IMR-90 (cell line): ENCODE results near the gene CRYBG3.

ENCODE experiments used
- BHLHE40 ChIP-seq: fragments of 150-350 bp; IDR thresholded peaks from 2 replicates; pipeline ENCODE4 v1.6.1; 2016; ENCODE audit warnings: mild to moderate bottlenecking, low read depth, low read length
- CEBPB ChIP-seq: IDR thresholded peaks from 2 replicates; pipeline ENCODE4 v1.6.1; 2012; ENCODE audit warnings: low read depth, low read length, improper control_type of control experiment
- FOS ChIP-seq: fragments of 150-350 bp; IDR thresholded peaks from 2 replicates; pipeline ENCODE4 v1.6.1; 2016; ENCODE audit warnings: low read depth, low read length
- MAFK ChIP-seq: IDR thresholded peaks from 2 replicates; pipeline ENCODE4 v1.6.1; 2012; ENCODE audit warnings: low read depth, low read length, improper control_type of control experiment
- MXI1 ChIP-seq: IDR thresholded peaks from 2 replicates; pipeline ENCODE4 v1.6.1; 2012; ENCODE audit warnings: low read depth, mild to moderate bottlenecking, low read length, moderate library complexity, borderline replicate concordance
- POLR2A ChIP-seq: IDR thresholded peaks from 2 replicates; pipeline ENCODE4 v1.6.1; 2012; ENCODE audit warnings: mild to moderate bottlenecking, low read depth, low read length
- RAD21 ChIP-seq: IDR thresholded peaks from 2 replicates; pipeline ENCODE4 v1.6.1; 2012; ENCODE audit warnings: low read length, improper control_type of control experiment
- RCOR1 ChIP-seq: IDR thresholded peaks from 2 replicates; pipeline ENCODE4 v1.6.1; 2012; ENCODE audit warnings: mild to moderate bottlenecking, low read length, improper control_type of control experiment; ENCODE audit not compliant: insufficient replicate concordance
- RFX5 ChIP-seq: IDR thresholded peaks from 2 replicates; pipeline ENCODE4 v1.8.0; 2012; ENCODE audit warnings: low read depth, mild to moderate bottlenecking, low read length, moderate library complexity
- SMC3 ChIP-seq: fragments of 150-350 bp; IDR thresholded peaks from 2 replicates; pipeline ENCODE4 v1.6.1; 2016; ENCODE audit warnings: low read depth, mild to moderate bottlenecking, antibody characterized with exemption, low read length, moderate library complexity
- TF ChIP-seq, protein P1 (sequence below): conservative IDR thresholded peaks from 2 replicates; pipeline ENCODE4 v1.5.1; 2012; ENCODE audit warnings: mild to moderate bottlenecking, low read depth, low read length, improper control_type of control experiment

DNA sequence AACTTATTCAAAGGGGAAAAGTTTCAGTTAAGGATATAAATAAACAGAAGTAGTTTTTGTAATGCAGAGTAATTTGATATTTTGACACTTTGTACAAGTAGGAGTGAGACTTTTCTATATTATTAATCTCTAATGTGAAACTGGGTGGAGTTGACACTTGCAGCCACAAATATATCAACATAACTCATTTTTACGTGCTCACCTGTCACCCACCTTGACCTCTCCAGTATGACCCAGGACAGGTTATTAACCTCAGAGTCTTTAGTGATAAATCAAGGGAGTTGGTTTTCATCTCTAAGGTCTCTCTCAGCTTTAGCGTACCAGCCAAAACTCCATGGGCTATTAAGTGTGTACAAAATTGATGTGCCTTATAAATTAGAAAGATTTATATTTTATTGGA is 7.4 kb downstream of the CRYBG3 start:
- TF ChIP-seq RAD21 (no peak), POLR2A (no peak), MAFK (no peak), MXI1 (no peak), BHLHE40 (no peak), RFX5 (no peak), SMC3 (no peak), RCOR1 (no peak), CEBPB (no peak), FOS (no peak)
- TF ChIP-seq, protein P1, sequence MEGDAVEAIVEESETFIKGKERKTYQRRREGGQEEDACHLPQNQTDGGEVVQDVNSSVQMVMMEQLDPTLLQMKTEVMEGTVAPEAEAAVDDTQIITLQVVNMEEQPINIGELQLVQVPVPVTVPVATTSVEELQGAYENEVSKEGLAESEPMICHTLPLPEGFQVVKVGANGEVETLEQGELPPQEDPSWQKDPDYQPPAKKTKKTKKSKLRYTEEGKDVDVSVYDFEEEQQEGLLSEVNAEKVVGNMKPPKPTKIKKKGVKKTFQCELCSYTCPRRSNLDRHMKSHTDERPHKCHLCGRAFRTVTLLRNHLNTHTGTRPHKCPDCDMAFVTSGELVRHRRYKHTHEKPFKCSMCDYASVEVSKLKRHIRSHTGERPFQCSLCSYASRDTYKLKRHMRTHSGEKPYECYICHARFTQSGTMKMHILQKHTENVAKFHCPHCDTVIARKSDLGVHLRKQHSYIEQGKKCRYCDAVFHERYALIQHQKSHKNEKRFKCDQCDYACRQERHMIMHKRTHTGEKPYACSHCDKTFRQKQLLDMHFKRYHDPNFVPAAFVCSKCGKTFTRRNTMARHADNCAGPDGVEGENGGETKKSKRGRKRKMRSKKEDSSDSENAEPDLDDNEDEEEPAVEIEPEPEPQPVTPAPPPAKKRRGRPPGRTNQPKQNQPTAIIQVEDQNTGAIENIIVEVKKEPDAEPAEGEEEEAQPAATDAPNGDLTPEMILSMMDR = no peak
